WTC11 (cell line): ENCODE measurements around the gene SLC6A18. TPM values are rescaled to one million over a fixed set of nuclear protein-coding genes. Genes with fewer than 3 reads are reported as not detected.

ENCODE experiments used
- ATAC-seq: fragments of 200-7000 bp; cut with Tn5 transposase; 2 replicates; pipeline ENCODE4 v1.10.0; 2021; ENCODE audit warnings: mild to moderate bottlenecking, moderate library complexity
- CTCF ChIA-PET: fragments of 300-600 bp; sonication (Branson Sonifier 250); formaldehyde crosslinking; loops from one replicate; lab custom pipeline; 2021; ENCODE audit warnings: antibody characterized with exemption; lab: Charles Lee
- POLR2A ChIA-PET: fragments of 350-600 bp; sonication (Branson Sonifier 250); formaldehyde crosslinking; loops from one replicate; lab custom pipeline; 2021; ENCODE audit warnings: antibody characterized with exemption; lab: Charles Lee
- DNase-seq: peaks from one replicate; pipeline ENCODE4 v3.0.0; 2021; ENCODE audit warnings: low spot score
- H3K27ac Mint-ChIP-seq: 2 replicates; pipeline ENCODE4 v1.8.0; 2021; ENCODE audit warnings: mixed read lengths
- H3K27me3 Mint-ChIP-seq: 2 replicates; pipeline ENCODE4 v1.8.0; 2021; ENCODE audit warnings: low read depth, mild to moderate bottlenecking, moderate library complexity, mixed read lengths
- H3K36me3 Mint-ChIP-seq: 2 replicates; pipeline ENCODE4 v1.8.0; 2021; ENCODE audit warnings: mixed read lengths
- H3K4me1 Mint-ChIP-seq: 2 replicates; pipeline ENCODE4 v1.8.0; 2022; ENCODE audit warnings: mixed read lengths
- H3K4me3 Mint-ChIP-seq: 2 replicates; pipeline ENCODE4 v1.8.0; 2021; ENCODE audit warnings: mild to moderate bottlenecking, moderate library complexity, mixed read lengths
- H3K9me3 Mint-ChIP-seq: 2 replicates; pipeline ENCODE4 v1.8.0; 2021; ENCODE audit warnings: mixed read lengths
- CBFB ChIP-seq: sonication (generic); formaldehyde crosslinking; IDR thresholded peaks from 2 replicates; pipeline ENCODE4 v1.8.1; 2022; ENCODE audit warnings: mild to moderate bottlenecking, low read depth, missing genetic modification reagents
- ERG ChIP-seq: fragments of 250-450 bp; sonication (Bioruptor Pico); IDR thresholded peaks from 2 replicates; pipeline ENCODE4 v1.8.0; 2021; ENCODE audit warnings: mild to moderate bottlenecking
- GTF2I ChIP-seq: fragments of 250-450 bp; sonication (Bioruptor Pico); conservative IDR thresholded peaks from 2 replicates; pipeline ENCODE4 v1.4.0; 2021; ENCODE audit warnings: mild to moderate bottlenecking
- IRF1 ChIP-seq: sonication (generic); formaldehyde crosslinking; IDR thresholded peaks from 2 replicates; pipeline ENCODE4 v1.8.0; 2023; ENCODE audit warnings: missing genetic modification reagents
- MLX ChIP-seq: sonication (generic); formaldehyde crosslinking; IDR thresholded peaks from 2 replicates; pipeline ENCODE4 v1.8.1; 2023; ENCODE audit warnings: mild to moderate bottlenecking, missing genetic modification reagents, moderate library complexity
- NFE2L1 ChIP-seq: sonication (generic); formaldehyde crosslinking; IDR thresholded peaks from 2 replicates; pipeline ENCODE4 v1.8.1; 2023; ENCODE audit warnings: missing genetic modification reagents
- NR1H2 ChIP-seq: sonication (generic); formaldehyde crosslinking; IDR thresholded peaks from 2 replicates; pipeline ENCODE4 v1.9.0; 2021; ENCODE audit warnings: mild to moderate bottlenecking, moderate library complexity, missing genetic modification reagents
- SMAD4 ChIP-seq: sonication (generic); formaldehyde crosslinking; IDR thresholded peaks from 2 replicates; pipeline ENCODE4 v1.8.0; 2022; ENCODE audit warnings: mild to moderate bottlenecking, missing genetic modification reagents
- SOX15 ChIP-seq: fragments of 250-450 bp; sonication (Bioruptor Pico); IDR thresholded peaks from 2 replicates; pipeline ENCODE4 v1.9.0; 2021; ENCODE audit warnings: mild to moderate bottlenecking
- TP53 ChIP-seq: sonication (generic); formaldehyde crosslinking; IDR thresholded peaks from 2 replicates; pipeline ENCODE4 v1.8.1; 2023; ENCODE audit warnings: mild to moderate bottlenecking, missing genetic modification reagents
- ZBTB43 ChIP-seq: sonication (generic); formaldehyde crosslinking; IDR thresholded peaks from 2 replicates; pipeline ENCODE4 v1.8.1; 2023; ENCODE audit warnings: mild to moderate bottlenecking, missing genetic modification reagents
- ZNF219 ChIP-seq: sonication (generic); formaldehyde crosslinking; IDR thresholded peaks from 2 replicates; pipeline ENCODE4 v1.8.0; 2023; ENCODE audit warnings: missing genetic modification reagents, mild to moderate bottlenecking, borderline replicate concordance
- ZNF317 ChIP-seq: sonication (generic); formaldehyde crosslinking; IDR thresholded peaks from 2 replicates; pipeline ENCODE4 v1.8.1; 2023; ENCODE audit warnings: low read depth, mild to moderate bottlenecking, moderate library complexity, missing genetic modification reagents, borderline replicate concordance
- ZNF512 ChIP-seq: sonication (generic); formaldehyde crosslinking; IDR thresholded peaks from 2 replicates; pipeline ENCODE4 v1.8.1; 2022; ENCODE audit warnings: missing genetic modification reagents, borderline replicate concordance
- total RNA-seq: library from RNA; stranded (reverse); gene quantifications from 3 replicates; pipeline ENCODE4 v1.2.3, GENCODE V29; 2021
- TF ChIP-seq, protein P1 (sequence below): sonication (generic); formaldehyde crosslinking; IDR thresholded peaks from 2 replicates; pipeline ENCODE4 v1.8.1; 2023; ENCODE audit warnings: mild to moderate bottlenecking, missing genetic modification reagents

The SLC6A18 gene
- total RNA-seq, 1 experiment from 2014 or later = not detected

- TF ChIP-seq IRF1 (CRISPR knock-in tag) (no peak), TP53 (no peak), SOX15 (CRISPR knock-in tag) (no peak), MLX (CRISPR knock-in tag) (no peak), NR1H2 (CRISPR knock-in tag) (no peak), SMAD4 (CRISPR knock-in tag) (no peak), ZNF512 (no peak), CBFB (CRISPR knock-in tag) (no peak), ERG (CRISPR knock-in tag) (no peak), NFE2L1 (no peak)
- ATAC-seq = no peak
- POLR2A ChIA-PET = no interaction called here
- Mint-ChIP-seq H3K4me3 (no peak overlapping the region), H3K27me3 (no peaks in the 10 kb centered on the region), H3K36me3 (no peaks in the 10 kb centered on the region), H3K27ac (no peak overlapping the region), H3K4me1 (no peaks in the 10 kb centered on the region), H3K9me3 (no peaks in the 10 kb centered on the region)
- no peak for DNase-seq
- CTCF ChIA-PET = no interaction called here
These were observed 25.9 kb upstream of the SLC6A18 start for GRCh38 chr5:1199340-1199648.

DNA sequence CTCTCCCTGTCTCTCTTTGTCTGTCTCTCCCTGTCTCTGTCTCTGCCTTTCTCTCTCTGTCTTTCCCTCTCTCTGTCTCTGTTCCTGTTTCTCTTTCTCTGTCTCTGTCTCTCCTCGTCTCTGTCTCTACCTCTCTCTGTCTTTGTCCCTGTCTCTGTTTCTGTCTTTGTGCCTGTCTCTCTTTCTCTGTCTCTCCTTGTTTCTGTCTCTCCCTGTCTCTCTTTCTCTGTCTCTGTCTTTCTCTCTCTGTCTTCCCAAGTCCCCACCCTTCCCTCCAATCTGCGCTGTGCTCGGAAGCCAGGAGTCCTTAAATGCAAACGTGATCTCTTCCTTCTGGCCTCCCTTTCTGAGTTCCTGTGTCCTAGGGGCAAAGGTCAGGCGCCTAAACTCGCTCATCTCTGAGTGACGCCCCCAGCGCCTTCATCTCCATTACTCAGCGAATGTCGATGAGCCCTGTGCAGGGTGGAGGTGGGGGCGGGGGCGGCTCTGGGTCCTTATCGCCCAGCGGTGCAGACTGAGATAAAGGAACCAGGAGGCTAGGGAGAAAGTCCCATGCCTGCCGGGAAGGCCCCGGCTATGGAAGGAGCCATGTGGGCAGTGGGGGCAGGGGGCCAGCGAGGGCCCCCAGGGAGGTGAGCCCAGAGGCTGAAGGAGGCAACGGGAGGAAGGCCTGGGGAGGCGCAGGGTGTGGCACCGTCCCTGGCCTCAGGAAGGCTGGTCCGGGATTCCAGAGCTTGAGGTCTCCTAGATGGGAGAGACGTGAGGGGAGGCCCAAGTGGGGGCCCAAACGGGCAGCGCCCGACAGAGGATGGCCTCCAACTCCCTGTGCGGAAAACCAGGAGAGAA lies 25.3 kb upstream of the SLC6A18 start:
- H3K9me3 Mint-ChIP-seq = no peaks in the 10 kb centered on the region
- TF ChIP-seq, protein P1, sequence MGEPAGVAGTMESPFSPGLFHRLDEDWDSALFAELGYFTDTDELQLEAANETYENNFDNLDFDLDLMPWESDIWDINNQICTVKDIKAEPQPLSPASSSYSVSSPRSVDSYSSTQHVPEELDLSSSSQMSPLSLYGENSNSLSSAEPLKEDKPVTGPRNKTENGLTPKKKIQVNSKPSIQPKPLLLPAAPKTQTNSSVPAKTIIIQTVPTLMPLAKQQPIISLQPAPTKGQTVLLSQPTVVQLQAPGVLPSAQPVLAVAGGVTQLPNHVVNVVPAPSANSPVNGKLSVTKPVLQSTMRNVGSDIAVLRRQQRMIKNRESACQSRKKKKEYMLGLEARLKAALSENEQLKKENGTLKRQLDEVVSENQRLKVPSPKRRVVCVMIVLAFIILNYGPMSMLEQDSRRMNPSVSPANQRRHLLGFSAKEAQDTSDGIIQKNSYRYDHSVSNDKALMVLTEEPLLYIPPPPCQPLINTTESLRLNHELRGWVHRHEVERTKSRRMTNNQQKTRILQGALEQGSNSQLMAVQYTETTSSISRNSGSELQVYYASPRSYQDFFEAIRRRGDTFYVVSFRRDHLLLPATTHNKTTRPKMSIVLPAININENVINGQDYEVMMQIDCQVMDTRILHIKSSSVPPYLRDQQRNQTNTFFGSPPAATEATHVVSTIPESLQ = no peak
- TF ChIP-seq NR1H2 (CRISPR knock-in tag) = no peak
- no peak for TF ChIP-seq IRF1 (CRISPR knock-in tag)
- no peak for TF ChIP-seq GTF2I
- 0 out of 2 replicates have a peak, but pooled peaks have one; percentile 46 for TF ChIP-seq ZNF512
- no peak for TF ChIP-seq ZNF219 (CRISPR knock-in tag)
- TF ChIP-seq ZBTB43 (CRISPR knock-in tag) = no peak
- no peak for TF ChIP-seq ZNF317
- ChIA-PET POLR2A (no interaction called here), CTCF (no interaction called here)
- H3K27ac Mint-ChIP-seq = no peak overlapping the region
- H3K4me3 Mint-ChIP-seq = no peak overlapping the region
- ATAC-seq (no peak), DNase-seq (peak; percentile 10)
- H3K4me1 Mint-ChIP-seq = peaks cover 3% of the 10 kb centered on the region; the same call in 1 of the 2 replicates
- H3K36me3 Mint-ChIP-seq = no peaks in the 10 kb centered on the region
- H3K27me3 Mint-ChIP-seq = no peaks in the 10 kb centered on the region
